ENCODE data around the gene MFSD6L. TPM values are rescaled to one million over a fixed set of nuclear protein-coding genes. Genes with fewer than 3 reads are reported as not detected.

MFSD6L gene, protein sequence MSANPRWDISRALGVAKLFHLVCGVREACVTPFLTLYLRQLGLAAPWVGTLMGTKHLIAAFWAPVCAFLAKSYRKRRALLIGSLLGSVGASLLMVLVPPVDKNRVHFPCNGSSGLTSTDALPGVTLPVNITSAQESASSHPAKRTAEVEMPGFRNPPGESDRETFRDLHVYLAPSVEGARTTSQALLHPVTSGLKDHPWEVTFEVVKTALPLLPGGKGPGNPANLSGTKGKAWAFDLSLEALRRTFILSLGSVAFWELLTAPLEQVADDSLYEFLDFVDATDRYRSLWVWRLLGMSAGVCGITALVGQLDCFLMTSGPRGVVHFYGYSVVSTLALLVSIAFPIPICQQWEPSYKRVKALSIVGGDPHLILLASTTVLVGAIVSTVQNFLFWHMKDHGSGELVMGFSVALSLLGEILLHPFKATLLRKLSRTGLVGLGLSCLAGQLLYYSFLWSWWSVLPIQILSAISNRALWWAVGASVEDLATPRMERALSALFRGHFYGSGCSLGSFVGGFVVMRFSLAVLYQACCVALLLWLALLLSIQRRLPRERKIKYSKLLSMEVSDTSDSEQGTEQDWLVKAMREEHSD
- 1 to 10 TPM in 3 of 6 donors, under 1 TPM in 2, not detected in 1; 0.61 to 3.0 (median 2.0) TPM for total RNA-seq

DNA sequence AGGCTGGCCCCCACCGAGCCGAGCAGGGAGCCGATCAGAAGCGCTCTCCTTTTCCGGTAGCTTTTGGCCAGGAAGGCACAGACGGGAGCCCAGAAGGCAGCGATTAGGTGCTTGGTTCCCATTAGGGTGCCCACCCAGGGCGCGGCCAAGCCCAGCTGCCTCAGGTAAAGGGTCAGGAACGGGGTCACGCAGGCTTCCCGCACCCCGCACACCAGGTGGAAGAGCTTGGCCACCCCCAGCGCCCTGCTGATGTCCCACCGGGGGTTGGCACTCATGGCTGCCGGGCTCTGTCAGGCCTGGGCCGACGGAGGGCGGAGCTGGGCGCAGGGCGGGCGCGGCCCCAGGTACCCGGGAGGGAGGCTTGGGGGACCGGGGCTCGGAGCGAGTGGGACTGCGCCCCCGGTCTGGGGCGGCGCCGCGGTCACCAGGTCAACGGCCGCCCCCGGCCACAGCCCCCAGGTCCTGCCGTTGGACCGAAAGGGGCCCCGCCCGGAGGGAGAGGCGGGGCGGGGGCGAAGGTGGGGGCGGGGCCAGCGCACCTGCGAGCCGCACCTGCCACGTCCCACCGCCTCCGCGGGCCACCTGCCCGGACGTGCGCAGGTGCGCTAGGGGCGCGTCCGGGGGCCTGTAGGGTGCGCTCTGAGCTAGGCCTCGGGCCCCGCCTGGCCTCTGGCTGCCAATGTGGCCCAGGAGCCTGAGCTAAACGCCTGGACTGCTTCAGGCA lies at the start of gene MFSD6L:
TSS of gene MFSD6L (minus strand) at position 520 of the 724 bp plus-strand sequence. CDS start at position 275, 245 bp downstream.
- peaks cover 0 to 9% (median 1%) of the 10 kb centered on the region in 4 donors for H3K27me3 ChIP-seq
- no peak within 1 kb of the TSS for H3K27ac ChIP-seq
- 49 to 50% methylated on average over 9 to 17 of the region's 62 CpGs for WGBS, 2 donors
- peaks cover 5 to 14% (median 9%) of the 10 kb centered on the region in 4 donors for H3K4me1 ChIP-seq
- no peak for TF ChIP-seq POLR2AphosphoS5 (IDR thresholded peaks at IDR 0.05)
- TF ChIP-seq, protein P1, sequence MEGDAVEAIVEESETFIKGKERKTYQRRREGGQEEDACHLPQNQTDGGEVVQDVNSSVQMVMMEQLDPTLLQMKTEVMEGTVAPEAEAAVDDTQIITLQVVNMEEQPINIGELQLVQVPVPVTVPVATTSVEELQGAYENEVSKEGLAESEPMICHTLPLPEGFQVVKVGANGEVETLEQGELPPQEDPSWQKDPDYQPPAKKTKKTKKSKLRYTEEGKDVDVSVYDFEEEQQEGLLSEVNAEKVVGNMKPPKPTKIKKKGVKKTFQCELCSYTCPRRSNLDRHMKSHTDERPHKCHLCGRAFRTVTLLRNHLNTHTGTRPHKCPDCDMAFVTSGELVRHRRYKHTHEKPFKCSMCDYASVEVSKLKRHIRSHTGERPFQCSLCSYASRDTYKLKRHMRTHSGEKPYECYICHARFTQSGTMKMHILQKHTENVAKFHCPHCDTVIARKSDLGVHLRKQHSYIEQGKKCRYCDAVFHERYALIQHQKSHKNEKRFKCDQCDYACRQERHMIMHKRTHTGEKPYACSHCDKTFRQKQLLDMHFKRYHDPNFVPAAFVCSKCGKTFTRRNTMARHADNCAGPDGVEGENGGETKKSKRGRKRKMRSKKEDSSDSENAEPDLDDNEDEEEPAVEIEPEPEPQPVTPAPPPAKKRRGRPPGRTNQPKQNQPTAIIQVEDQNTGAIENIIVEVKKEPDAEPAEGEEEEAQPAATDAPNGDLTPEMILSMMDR (IDR thresholded peaks at IDR 0.05), result peak in 3 of 6 experiments; percentile 11 to 28 (median 22)
- TF ChIP-seq EP300 (IDR thresholded peaks at IDR 0.05), result no peak
- TF ChIP-seq POLR2A (IDR thresholded peaks at IDR 0.05), result peak in 1 of 4 donors; percentile 11
- peak within 1 kb of the TSS in 3 of 4 donors; percentile 35 to 40 (median 37) for H3K4me3 ChIP-seq
- no peaks in the 10 kb centered on the region for H3K9me3 ChIP-seq
- H3K36me3 ChIP-seq, result no peaks in the 10 kb centered on the region
- ATAC-seq (ENCODE audit: low FRiP score in 2 of 2), result peak; percentile 27 to 69
- DNase-seq, result peak; percentile 57 to 89

DNA sequence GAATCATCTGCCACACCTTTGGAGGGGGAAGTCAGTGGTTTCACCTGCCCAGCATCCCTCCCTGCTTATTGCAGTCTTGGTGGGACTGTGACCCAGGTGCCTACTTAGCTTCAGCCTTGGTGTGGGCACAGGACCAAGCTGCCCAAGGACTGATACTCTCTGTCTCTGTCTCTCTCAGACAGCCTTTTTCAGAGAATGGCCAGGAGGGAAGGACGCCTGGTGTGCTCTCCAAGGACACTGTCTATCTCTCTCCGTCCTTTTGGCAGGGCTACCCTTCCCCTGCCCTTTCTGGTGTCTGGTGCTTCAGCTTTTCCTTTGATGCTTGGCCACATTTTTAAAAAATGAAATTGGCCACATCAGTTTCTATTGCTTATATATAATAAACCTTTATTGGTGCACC lies 48.7 kb upstream of the MFSD6L start:
- TF ChIP-seq POLR2A (IDR thresholded peaks at IDR 0.05), result no peak
- TF ChIP-seq, protein P1 (IDR thresholded peaks at IDR 0.05), result no peak
- ATAC-seq (ENCODE audit: low FRiP score in 2 of 2) (no peak), DNase-seq (no peak)
- no peak overlapping the region for H3K27ac ChIP-seq
- H3K36me3 ChIP-seq, result no peaks in the 10 kb centered on the region
- no peaks in the 10 kb centered on the region for H3K9me3 ChIP-seq
- no peak overlapping the region for H3K4me3 ChIP-seq
- WGBS, 2 donors, result 88 to 93% methylated on average over 2 of the region's 2 CpGs
- H3K27me3 ChIP-seq, result no peaks in the 10 kb centered on the region
- H3K4me1 ChIP-seq, result no peaks in the 10 kb centered on the region

DNA sequence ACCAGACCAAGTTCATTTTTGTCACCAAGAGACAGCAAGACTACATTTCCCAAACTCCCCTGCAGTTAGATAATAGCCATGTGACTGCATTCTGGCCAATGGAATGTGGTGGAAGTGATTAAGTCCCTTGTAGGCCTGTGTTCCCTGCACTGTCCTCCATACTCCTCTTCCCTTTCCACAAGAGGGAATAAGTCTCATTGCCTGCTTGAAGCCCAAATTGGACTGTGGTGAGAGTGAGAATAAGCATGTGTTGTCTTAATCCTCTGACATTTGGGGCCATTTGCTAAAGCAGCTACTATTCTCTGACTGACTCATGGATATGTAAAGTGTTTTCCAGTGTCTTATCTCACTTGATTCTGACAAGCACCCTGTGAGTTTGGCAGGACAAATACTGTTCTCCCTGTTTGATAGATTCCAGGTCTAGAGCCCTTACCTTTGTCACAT lies 47.6 kb upstream of the MFSD6L start:
- ATAC-seq (ENCODE audit: low FRiP score in 2 of 2) (peak; percentile 26 to 53), DNase-seq (peak in 1 of 2 donors; percentile 38)
- TF ChIP-seq POLR2A (IDR thresholded peaks at IDR 0.05) (no peak), EP300 (IDR thresholded peaks at IDR 0.05) (no peak), POLR2AphosphoS5 (IDR thresholded peaks at IDR 0.05) (no peak)
- TF ChIP-seq, protein P1 (IDR thresholded peaks at IDR 0.05), result no peak
- H3K27me3 ChIP-seq, result no peaks in the 10 kb centered on the region
- H3K4me1 ChIP-seq, result no peaks in the 10 kb centered on the region
- H3K36me3 ChIP-seq, result no peaks in the 10 kb centered on the region
- no peak overlapping the region for H3K27ac ChIP-seq
- no peak overlapping the region for H3K4me3 ChIP-seq
- no peaks in the 10 kb centered on the region for H3K9me3 ChIP-seq

DNA sequence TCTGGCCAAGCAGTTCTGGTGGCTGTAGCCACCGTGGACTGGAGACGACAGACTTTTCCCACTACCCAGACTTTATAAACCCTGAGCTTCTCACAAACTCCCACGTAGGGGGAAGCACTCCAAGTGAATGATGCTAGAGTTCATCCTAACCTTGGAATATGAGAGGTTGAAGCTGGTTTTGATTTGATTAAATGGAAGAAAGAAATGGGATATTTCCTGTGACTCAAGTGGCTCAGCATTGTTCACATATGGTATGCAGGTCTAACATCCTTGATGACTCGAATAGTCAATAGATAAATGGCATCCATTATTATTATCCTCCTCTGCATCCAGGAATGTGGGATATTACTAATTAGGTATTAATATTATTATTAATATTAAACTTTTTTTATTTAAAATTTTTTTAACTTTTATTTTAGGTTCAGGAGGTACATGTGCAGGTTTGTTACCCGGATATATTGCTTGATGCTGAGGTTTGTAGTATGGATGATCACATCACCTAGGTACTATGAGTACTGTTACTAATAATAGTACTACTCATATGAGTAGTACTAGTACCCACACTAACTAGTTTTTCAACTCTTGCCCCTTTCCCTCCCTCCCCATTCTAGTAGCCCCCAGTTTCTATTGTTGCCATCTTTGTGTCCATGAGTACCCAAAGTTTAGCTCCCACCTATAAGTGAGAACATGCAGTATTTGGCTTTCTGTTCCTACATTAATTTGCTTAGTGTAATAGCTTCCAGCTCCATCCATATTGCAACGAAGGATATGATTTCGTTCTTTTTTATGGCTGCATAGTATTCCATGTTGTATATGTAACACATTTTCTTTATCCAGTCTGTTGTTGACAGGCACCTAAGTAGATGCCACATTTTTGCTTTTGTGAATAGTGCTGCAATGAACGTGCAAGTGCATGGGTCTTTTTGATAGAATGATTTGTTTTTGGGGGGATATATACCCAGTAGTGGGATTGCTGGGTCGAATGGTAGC lies 45.4 kb upstream of the MFSD6L start:
- H3K27ac ChIP-seq, result no peak overlapping the region
- H3K4me3 ChIP-seq, result no peak overlapping the region
- H3K9me3 ChIP-seq, result no peaks in the 10 kb centered on the region
- no peaks in the 10 kb centered on the region for H3K27me3 ChIP-seq
- no peaks in the 10 kb centered on the region for H3K4me1 ChIP-seq
- DNase-seq (no peak), ATAC-seq (ENCODE audit: low FRiP score in 2 of 2) (no peak)
- no peak for TF ChIP-seq EP300 (IDR thresholded peaks at IDR 0.05)
- no peak for TF ChIP-seq POLR2AphosphoS5 (IDR thresholded peaks at IDR 0.05)
- TF ChIP-seq, protein P1 (IDR thresholded peaks at IDR 0.05), result no peak
- no peak for TF ChIP-seq POLR2A (IDR thresholded peaks at IDR 0.05)
- no peaks in the 10 kb centered on the region for H3K36me3 ChIP-seq
- 83 to 85% methylated on average over 9 of the region's 9 CpGs for WGBS, 2 donors
